Cardiac muscle cell (in vitro differentiated cells and primary cell): ENCODE data around the gene RIPK1. TPM values are rescaled to one million over a fixed set of nuclear protein-coding genes. Genes with fewer than 3 reads are reported as not detected.
"Not testable (repeated sequence)": the region's sequence is repeated elsewhere in the genome, so short reads cannot be mapped to it uniquely, and the experiment has no call there.

Experiments used
- DNase-seq, 2 donors: peaks; one replicate each; pipeline versions ENCODE4 v3.0.0 to v3.0.0-alpha.2; 2010 to 2017; ENCODE audit warnings: low read depth in 1 of 2, low spot score in 1 of 2
- H3K27ac ChIP-seq: fragments of 200-600 bp; sonication (generic); 2 replicates; pipeline ENCODE4 v1.5.1; 2016
- H3K27me3 ChIP-seq: fragments of 200-600 bp; sonication (generic); 2 replicates; pipeline ENCODE4 v1.6.0; 2016; ENCODE audit warnings: control low read depth
- H3K36me3 ChIP-seq: fragments of 200-600 bp; sonication (generic); 2 replicates; pipeline ENCODE4 v1.5.1; 2016; ENCODE audit warnings: control low read depth
- H3K4me1 ChIP-seq: fragments of 200-600 bp; sonication (generic); 2 replicates; pipeline ENCODE4 v1.8.1; 2017; ENCODE audit warnings: low read depth, mild to moderate bottlenecking, mixed run types
- H3K4me3 ChIP-seq: fragments of 200-600 bp; sonication (generic); 2 replicates; pipeline ENCODE4 v1.5.1; 2016; ENCODE audit warnings: mild to moderate bottlenecking
- H3K9me3 ChIP-seq: fragments of 200-600 bp; sonication (generic); 2 replicates; pipeline ENCODE4 v1.5.1; 2017; ENCODE audit warnings: low read depth, mild to moderate bottlenecking, control low read depth
- polyA plus RNA-seq: library from polyadenylated mRNA; unstranded; fragments of >200 nt; fragmentation: Nextera tagmentation; extraction: Ambion mirVana; gene quantifications from 2 replicates; pipeline ENCODE4 v1.2.1, GENCODE V29; 2016
- total RNA-seq: library from RNA; depleted of rRNA; stranded (reverse); fragments of >200 nt; gene quantifications from 2 replicates; pipeline ENCODE4 v1.2.3, GENCODE V29; 2016
- TF ChIP-seq, protein P1 (sequence below): IDR thresholded peaks from 2 replicates; pipeline ENCODE4 v1.5.1; 2012; ENCODE audit warnings: low read depth, mild to moderate bottlenecking, low read length

Gene RIPK1
- total and polyA plus RNA-seq, 2 experiments from 2014 or later = 3.4 to 7.4 TPM

DNA sequence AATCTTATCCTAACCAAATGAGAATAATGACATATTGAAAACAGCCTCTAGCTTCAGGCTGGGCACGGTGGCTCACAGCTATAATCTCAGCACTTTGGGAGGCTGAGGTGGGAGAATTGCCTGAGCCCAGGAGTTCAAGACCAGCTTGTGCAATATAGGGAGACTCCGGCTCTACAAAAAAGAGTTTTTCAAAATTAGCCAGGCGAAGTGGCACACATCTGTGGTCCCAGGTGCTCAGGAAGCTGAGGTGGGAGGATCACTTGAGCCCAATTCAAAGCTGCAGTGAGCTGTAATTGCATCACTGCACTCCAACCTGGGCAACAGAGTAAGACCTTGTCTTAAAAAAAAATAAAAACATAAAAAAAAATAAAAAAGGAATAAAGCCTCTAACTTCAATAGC lies 84.4 kb downstream of the RIPK1 start:
- H3K36me3 ChIP-seq = peaks cover 6% of the 10 kb centered on the region
- H3K4me3 ChIP-seq = no peak overlapping the region
- DNase-seq = no peak
- no peak overlapping the region for H3K27ac ChIP-seq
- no peaks in the 10 kb centered on the region for H3K4me1 ChIP-seq
- H3K27me3 ChIP-seq = no peaks in the 10 kb centered on the region
- H3K9me3 ChIP-seq = no peaks in the 10 kb centered on the region
- TF ChIP-seq, protein P1, sequence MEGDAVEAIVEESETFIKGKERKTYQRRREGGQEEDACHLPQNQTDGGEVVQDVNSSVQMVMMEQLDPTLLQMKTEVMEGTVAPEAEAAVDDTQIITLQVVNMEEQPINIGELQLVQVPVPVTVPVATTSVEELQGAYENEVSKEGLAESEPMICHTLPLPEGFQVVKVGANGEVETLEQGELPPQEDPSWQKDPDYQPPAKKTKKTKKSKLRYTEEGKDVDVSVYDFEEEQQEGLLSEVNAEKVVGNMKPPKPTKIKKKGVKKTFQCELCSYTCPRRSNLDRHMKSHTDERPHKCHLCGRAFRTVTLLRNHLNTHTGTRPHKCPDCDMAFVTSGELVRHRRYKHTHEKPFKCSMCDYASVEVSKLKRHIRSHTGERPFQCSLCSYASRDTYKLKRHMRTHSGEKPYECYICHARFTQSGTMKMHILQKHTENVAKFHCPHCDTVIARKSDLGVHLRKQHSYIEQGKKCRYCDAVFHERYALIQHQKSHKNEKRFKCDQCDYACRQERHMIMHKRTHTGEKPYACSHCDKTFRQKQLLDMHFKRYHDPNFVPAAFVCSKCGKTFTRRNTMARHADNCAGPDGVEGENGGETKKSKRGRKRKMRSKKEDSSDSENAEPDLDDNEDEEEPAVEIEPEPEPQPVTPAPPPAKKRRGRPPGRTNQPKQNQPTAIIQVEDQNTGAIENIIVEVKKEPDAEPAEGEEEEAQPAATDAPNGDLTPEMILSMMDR = no peak

DNA sequence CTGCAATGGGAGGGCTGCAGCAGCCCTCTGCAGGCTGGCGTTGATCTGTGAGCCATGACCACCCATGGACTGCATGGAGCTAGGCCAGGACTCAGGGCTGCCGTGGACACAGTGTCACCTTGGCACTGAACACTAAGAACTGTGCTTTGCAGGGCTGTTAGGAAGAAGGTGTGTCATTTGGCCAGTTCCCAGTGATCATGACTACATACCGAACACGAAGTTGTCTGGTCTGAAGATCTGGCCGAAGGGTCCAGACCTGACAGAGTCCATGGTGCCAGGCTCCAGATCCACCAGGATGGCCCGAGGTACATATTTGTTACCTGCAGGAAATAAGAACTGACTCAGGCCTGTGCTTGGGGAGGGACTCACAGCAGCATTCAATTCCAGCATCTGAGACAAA lies 87.1 kb downstream of the RIPK1 start:
- not testable (repeated sequence) for H3K4me3 ChIP-seq, H3K27ac ChIP-seq, H3K9me3 ChIP-seq, H3K36me3 ChIP-seq, H3K27me3 ChIP-seq, H3K4me1 ChIP-seq, DNase-seq

DNA sequence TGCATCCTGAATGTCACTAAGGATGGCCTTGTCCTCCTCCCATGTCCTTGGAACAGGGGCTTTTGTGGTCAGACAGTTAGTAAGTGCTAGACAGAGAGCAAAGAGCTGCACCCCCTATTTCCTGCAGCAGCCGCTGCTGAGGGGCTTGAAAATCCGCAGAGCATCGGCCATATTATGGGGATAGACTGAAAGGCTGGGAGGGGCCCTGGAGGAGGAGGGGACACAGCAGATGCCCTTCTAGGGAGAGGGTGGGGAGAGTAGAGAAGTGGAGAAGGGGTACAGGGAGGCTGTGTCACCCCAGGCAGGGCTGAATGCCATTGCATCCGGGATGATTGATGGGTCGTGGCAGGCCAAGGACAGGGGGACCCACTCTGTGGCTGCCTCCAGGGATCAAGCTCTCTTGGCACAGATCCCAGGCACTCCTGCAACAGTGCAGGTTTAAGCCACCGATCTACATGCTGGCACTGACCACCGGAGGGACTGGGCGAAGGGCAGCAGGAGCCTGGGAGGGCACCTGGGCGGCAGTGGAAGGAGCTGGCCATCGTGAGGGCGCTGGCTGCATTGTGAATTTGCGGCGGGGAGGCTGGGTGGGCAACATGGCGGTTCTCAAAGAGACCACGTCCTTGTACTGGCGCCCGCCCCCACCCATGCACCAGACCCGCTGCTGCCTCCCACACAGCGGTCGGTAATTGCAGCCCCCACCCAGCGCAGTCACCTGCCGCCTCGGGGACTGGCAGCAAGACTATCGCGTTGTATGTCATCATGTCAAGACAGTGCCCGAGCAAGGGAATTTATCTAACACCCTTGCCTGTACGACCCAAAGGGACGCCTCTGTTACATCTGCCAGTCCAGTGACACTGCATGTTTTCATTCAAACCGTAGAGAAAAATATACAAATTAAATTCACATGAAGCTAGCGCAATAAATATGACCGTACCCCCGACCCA lies 88.2 kb downstream of the RIPK1 start:
- DNase-seq = peak; percentile 7 to 14
- peak overlapping the region; percentile 90 for H3K4me3 ChIP-seq
- not testable (repeated sequence) for H3K9me3 ChIP-seq, H3K36me3 ChIP-seq, H3K27ac ChIP-seq, H3K4me1 ChIP-seq, H3K27me3 ChIP-seq

DNA sequence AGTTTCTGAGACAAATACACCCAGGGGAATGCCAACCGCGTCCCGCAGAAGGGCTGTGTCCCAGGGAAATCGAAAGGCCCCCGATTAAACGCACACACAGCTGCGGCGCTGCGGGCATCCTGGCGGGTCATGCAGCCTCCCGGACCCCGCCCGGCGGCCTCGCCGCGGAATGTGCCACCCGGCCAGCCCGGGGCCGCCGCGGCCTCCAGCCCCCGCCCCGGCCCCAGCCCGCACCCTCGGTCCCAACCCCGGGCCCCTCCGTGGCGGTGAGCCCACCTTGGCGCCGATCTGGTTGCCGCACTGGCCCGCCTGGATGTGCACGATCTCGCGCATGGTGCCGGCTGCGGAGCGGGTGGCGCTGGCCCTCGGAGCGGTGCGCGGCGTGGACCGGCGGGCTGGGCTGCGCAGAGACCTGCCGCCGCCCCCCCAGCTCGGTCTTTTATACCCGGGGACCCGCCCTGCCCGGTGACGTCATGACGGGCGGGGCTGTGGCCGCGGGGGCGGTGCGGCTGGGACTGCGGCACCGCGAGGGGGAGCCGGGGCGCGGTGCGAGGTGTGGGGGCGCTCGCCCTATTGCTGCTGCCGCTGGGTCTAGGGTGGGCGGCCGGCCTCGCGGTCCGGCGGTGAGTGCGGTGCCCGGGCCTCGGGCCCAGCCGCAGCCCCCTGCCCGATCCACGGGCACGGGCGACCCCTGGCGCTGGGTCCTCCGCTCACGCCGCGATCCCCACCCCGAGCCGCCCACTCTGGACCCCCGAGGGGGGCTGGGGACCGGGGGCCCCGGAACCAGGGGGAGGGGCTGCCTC lies 89.0 kb downstream of the RIPK1 start, which contains the start of gene TUBB2A:
Gene TUBB2A, minus strand, starts transcription at position 414 of the 803 bp plus-strand sequence. Its CDS starts 81 bp downstream, at position 333.
- peak; percentile 80 to 87 for DNase-seq
- no peak within 1 kb of the TSS for H3K27ac ChIP-seq

DNA sequence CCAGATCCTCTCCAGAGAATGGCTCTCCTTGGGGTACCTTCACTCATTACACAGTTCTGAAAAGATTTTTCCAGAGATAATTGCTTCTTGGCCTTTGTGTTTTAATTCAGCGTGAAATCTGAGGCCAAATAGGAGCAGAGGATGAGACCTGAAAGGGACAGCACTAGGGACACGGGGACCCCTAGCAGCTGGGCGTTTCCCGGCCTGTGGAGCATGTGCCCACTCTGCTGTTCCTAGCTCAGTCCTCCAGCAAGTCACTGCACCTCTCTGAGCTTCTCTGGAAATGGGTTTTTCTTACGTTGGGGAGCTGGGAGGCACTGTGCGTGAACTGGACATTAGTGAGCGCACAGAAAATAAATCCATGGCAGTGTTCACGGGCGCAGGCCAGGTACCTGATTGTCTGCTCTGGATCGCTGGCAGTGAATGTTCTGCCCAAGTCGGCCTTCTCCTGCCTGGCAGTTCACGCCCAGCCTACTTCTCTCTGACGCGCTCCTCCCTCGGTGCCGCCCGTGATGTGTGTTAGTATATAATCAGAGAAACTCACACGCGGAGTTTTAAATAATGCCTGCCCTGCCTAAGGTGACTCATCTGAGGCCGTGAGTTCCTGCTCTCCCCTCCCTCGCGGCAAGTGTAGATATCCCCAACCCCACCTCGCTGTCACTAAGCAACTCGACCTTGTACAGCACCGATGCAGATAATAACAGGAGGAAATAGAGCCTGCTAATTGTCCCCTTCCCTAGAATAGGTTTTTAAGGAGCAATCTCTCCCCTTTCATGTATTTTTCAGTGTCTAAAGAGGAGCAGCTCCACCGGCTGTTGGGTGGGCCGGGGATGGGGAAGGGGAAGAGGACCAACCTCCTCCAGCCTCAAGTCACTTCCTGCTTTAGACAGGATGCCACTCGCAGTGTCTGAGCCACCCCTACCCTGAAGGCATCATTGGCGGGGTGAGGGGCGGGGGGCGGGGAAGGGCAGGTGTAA lies 91.8 kb downstream of the RIPK1 start:
- TF ChIP-seq, protein P1 = no peak
- no peak overlapping the region for H3K4me3 ChIP-seq
- no peak overlapping the region for H3K27ac ChIP-seq
- no peaks in the 10 kb centered on the region for H3K9me3 ChIP-seq
- no peaks in the 10 kb centered on the region for H3K36me3 ChIP-seq
- H3K4me1 ChIP-seq = peaks cover 4% of the 10 kb centered on the region
- H3K27me3 ChIP-seq = no peaks in the 10 kb centered on the region
- peak; percentile 32 to 38 for DNase-seq

More for the DNA sequence above, 89.0 kb downstream of the RIPK1 start, which contains the start of gene TUBB2A:
- TF ChIP-seq, protein P1 = peak; percentile 20
- peak within 1 kb of the TSS; percentile 90 for H3K4me3 ChIP-seq
- no peaks in the 10 kb centered on the region for H3K27me3 ChIP-seq
- peaks cover 4% of the 10 kb centered on the region for H3K4me1 ChIP-seq
- no peaks in the 10 kb centered on the region for H3K9me3 ChIP-seq
- peaks cover 3% of the 10 kb centered on the region for H3K36me3 ChIP-seq

DNA sequence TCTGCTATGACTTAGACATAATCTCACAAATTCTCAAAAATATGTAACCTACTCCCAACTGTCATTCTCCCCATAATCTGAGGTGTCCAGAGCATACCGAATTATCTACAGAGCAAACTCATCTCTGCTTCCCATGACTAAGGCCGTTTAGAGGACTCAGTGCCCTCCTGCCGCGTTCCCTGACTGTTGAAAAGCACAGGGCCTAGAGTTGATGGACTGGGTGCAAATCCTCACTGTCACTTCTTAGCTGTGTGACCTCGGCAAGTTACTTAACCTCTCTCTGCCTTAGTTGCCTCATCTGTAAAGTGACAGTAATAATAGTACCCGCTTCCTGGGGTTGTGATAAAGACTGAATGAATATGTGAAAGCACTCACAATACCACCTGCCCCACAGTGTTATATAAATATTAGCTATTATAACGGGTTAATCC lies 93.8 kb downstream of the RIPK1 start:
- Histone ChIP-seq H3K4me1 (peaks cover 4% of the 10 kb centered on the region), H3K9me3 (no peaks in the 10 kb centered on the region), H3K27ac (no peak overlapping the region), H3K27me3 (no peaks in the 10 kb centered on the region), H3K36me3 (no peaks in the 10 kb centered on the region), H3K4me3 (peak overlapping the region; percentile 49)
- TF ChIP-seq, protein P1 = no peak
- DNase-seq = peak in 1 of 2 donors; percentile 14
